Kidney (tissue), 14 donors: Measurements from ENCODE around the gene TACC2. TPM values are rescaled to one million over a fixed set of nuclear protein-coding genes. Genes with fewer than 3 reads are reported as not detected.
A peak's percentile ranks its signal among the peaks of the same experiment; 100 is the strongest.

ENCODE experiments used
- DNase-seq, 5 donors: peaks; one replicate each; pipeline ENCODE4 v3.0.0-alpha.2; 2013 to 2020
- FAIRE-seq: peaks from 2 replicates; lab custom pipeline; 2012; peaks lifted over from hg19 to GRCh38; lab: Jason Lieb, UNC
- H3K27ac ChIP-seq, 2 donors: one replicate each; pipeline ENCODE4 v1.7.0; 2013; ENCODE audit warnings: low read depth in 2 of 2, low read length in 2 of 2, inconsistent platforms in 1 of 2
- H3K27me3 ChIP-seq: one replicate; pipeline ENCODE4 v1.7.1; 2013; ENCODE audit warnings: low read length, inconsistent platforms; ENCODE audit not compliant: control insufficient read depth, insufficient read depth
- H3K36me3 ChIP-seq, 3 donors: one replicate each; pipeline versions ENCODE4 v1.7.0 to v1.7.1; 2013; ENCODE audit warnings: low read length in 3 of 3, control low read depth in 1 of 3, inconsistent platforms in 1 of 3; ENCODE audit not compliant: insufficient read depth in 3 of 3, control insufficient read depth in 2 of 3
- H3K4me1 ChIP-seq, 3 donors: one replicate each; pipeline versions ENCODE4 v1.7.0 to v1.7.1; 2013; ENCODE audit warnings: low read length in 3 of 3, inconsistent platforms in 1 of 3, low read depth in 1 of 3; ENCODE audit not compliant: control insufficient read depth in 2 of 3, insufficient read depth in 2 of 3
- H3K4me3 ChIP-seq, 3 donors: one replicate each; pipeline versions ENCODE4 v1.7.0 to v1.8.1; 2013; ENCODE audit warnings: low read length in 3 of 3, control low read depth in 1 of 3, inconsistent platforms in 1 of 3
- H3K9ac ChIP-seq, 3 donors: one replicate each; pipeline versions ENCODE4 v1.7.0 to v1.7.1; 2013; ENCODE audit warnings: low read length in 3 of 3, control low read depth in 1 of 3, inconsistent platforms in 1 of 3
- H3K9me3 ChIP-seq, 3 donors: one replicate each; pipeline versions ENCODE4 v1.7.0 to v1.7.1; 2013; ENCODE audit warnings: low read length in 3 of 3, control low read depth in 1 of 3, inconsistent platforms in 1 of 3; ENCODE audit not compliant: control insufficient read depth in 2 of 3, insufficient read depth in 1 of 3
- intact Hi-C: fragments of 100-400 bp; cut with DNase I; formaldehyde crosslinking; loops from one replicate; pipeline ENCODE4 v1.11.1; 2022
- polyA plus RNA-seq: library from polyadenylated mRNA; stranded (reverse); fragments of 350-450 nt; fragmentation: Illumina TruSeq; extraction: RNeasy Lipid Tissue Mini Kit (QIAGEN cat#74804); gene quantifications from one replicate; pipeline ENCODE4 v1.2.3, GENCODE V29; 2014; ENCODE audit warnings: low read depth, low replicate concordance; ENCODE audit not compliant: insufficient read depth
- total RNA-seq: library from RNA; stranded (reverse); fragmentation: NEBNext Ultra II Directional; extraction: Animal tissue kit (Norgen Biotek cat#: 25700); gene quantifications from one replicate; pipeline ENCODE4 v1.2.1, GENCODE V29; 2021
- TF ChIP-seq, protein P1 (sequence below): IDR thresholded peaks from 3 replicates; pipeline ENCODE4 v1.5.1; 2012; ENCODE audit warnings: mild to moderate bottlenecking, moderate library complexity, borderline replicate concordance; ENCODE audit not compliant: insufficient read depth; ENCODE audit errors: extremely low read depth
- donor health status: control.
- donor health status: control.
- donor health status: control.
- donor health status: control.
- donor health status: control.
- donor health status: DM: yes; HTN: yes; CAD: no.
- donor health status: Normal renal cell carcinoma (clear cell type).

The TACC2 gene
- total and polyA plus RNA-seq, 2 donors from 2014 or later, result 36.4 to 81.0 TPM

GRCh38 chr10:122257041-122257440 is 268.1 kb downstream of the TACC2 start:
- no peak overlapping the region for H3K9ac ChIP-seq
- H3K4me3 ChIP-seq, result no peak overlapping the region
- FAIRE-seq (no peak), DNase-seq (no peak)
- H3K27me3 ChIP-seq, result no peaks in the 10 kb centered on the region
- no peaks in the 10 kb centered on the region for H3K9me3 ChIP-seq
- TF ChIP-seq, protein P1, sequence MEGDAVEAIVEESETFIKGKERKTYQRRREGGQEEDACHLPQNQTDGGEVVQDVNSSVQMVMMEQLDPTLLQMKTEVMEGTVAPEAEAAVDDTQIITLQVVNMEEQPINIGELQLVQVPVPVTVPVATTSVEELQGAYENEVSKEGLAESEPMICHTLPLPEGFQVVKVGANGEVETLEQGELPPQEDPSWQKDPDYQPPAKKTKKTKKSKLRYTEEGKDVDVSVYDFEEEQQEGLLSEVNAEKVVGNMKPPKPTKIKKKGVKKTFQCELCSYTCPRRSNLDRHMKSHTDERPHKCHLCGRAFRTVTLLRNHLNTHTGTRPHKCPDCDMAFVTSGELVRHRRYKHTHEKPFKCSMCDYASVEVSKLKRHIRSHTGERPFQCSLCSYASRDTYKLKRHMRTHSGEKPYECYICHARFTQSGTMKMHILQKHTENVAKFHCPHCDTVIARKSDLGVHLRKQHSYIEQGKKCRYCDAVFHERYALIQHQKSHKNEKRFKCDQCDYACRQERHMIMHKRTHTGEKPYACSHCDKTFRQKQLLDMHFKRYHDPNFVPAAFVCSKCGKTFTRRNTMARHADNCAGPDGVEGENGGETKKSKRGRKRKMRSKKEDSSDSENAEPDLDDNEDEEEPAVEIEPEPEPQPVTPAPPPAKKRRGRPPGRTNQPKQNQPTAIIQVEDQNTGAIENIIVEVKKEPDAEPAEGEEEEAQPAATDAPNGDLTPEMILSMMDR, result no peak
- H3K27ac ChIP-seq, result no peak overlapping the region
- intact Hi-C loops, result no loop called here
- peaks cover 0 to 9% (median 7%) of the 10 kb centered on the region in 3 donors for H3K36me3 ChIP-seq
- H3K4me1 ChIP-seq, result peaks cover 0 to 2% (median 0%) of the 10 kb centered on the region in 3 donors

DNA sequence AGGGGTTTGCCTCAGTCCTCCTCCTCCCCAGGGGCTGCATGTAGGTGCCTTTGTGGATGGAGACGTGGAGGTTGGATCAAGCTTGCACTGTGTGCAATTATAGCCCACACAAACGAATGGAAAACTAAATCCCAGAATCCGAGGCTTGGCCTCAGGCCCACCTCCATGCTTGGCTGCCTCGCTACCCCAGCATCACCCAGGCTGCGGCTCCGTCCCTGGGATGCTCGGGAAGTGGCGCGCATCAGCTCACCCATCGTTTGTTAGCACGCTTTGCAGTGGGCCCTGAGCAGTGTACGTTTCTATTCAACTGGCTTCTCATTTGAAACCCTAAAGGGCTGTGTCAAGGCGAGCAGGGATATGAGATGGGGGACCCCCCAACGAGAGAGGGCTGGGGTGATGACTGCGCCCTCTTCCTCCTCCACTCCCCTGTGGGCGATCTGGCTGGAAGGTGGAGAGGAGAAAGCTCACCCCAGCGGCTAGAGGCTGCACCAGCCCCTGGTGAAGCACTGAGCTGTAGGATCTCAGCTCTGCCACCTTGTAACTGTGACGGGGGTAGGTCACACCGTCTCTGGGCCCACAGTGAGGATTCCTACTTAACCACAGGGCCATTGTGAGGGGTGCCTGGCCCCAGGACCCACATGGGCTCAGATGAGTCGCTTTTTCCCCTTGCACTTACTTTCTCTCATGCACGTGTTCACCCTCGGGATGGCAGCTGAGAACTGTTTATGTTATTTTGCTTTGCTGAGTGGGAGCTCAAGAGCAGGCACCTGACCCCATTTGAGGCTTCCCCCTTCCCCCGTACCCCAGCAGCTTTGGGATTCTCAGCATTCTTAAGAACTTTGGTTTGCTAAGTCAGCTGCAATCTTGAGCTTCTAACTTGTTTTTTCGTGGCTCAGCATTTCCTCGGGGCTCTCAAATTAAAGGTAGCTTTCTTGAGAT is 269.4 kb downstream of the TACC2 start:
- FAIRE-seq, result no peak
- no peak overlapping the region for H3K4me3 ChIP-seq
- H3K9me3 ChIP-seq, result no peaks in the 10 kb centered on the region
- TF ChIP-seq, protein P1, result no peak
- H3K4me1 ChIP-seq, result peaks cover 0 to 2% (median 0%) of the 10 kb centered on the region in 3 donors
- peaks cover 0 to 9% (median 7%) of the 10 kb centered on the region in 3 donors for H3K36me3 ChIP-seq
- no peak overlapping the region for H3K27ac ChIP-seq
- intact Hi-C loops, result no loop called here
- H3K9ac ChIP-seq, result no peak overlapping the region
- H3K27me3 ChIP-seq, result no peaks in the 10 kb centered on the region
- DNase-seq, result peak in 2 of 5 donors; percentile 33 to 63

GRCh38 chr10:122259075-122259466 is 270.1 kb downstream of the TACC2 start:
- TF ChIP-seq, protein P1, result no peak
- H3K4me1 ChIP-seq, result peaks cover 0 to 2% (median 0%) of the 10 kb centered on the region in 3 donors
- no peaks in the 10 kb centered on the region for H3K9me3 ChIP-seq
- H3K4me3 ChIP-seq, result no peak overlapping the region
- no peaks in the 10 kb centered on the region for H3K27me3 ChIP-seq
- no peak overlapping the region for H3K27ac ChIP-seq
- DNase-seq (no peak), FAIRE-seq (no peak)
- intact Hi-C loops, result no loop called here
- no peak overlapping the region for H3K9ac ChIP-seq
- peaks cover 0 to 7% (median 2%) of the 10 kb centered on the region in 3 donors for H3K36me3 ChIP-seq
